CD4-positive, alpha-beta T cell (primary cell): ENCODE measurements around the gene POLE3. TPM values are rescaled to one million over a fixed set of nuclear protein-coding genes. Genes with fewer than 3 reads are reported as not detected.

Experiments
- ATAC-seq: fragments of 200-7000 bp; cut with Tn5 transposase; one replicate; pipeline ENCODE4 v1.10.0; 2022; ENCODE audit warnings: mild to moderate bottlenecking; ENCODE audit not compliant: poor library complexity
- CTCF ChIA-PET: fragments of 350-600 bp; sonication (Branson Sonifier 250); formaldehyde crosslinking; loops from one replicate; lab custom pipeline; 2021; ENCODE audit warnings: antibody characterized with exemption, inconsistent platforms; lab: Charles Lee
- POLR2A ChIA-PET: fragments of 350-600 bp; sonication (Branson Sonifier 250); formaldehyde crosslinking; loops from one replicate; lab custom pipeline; 2021; ENCODE audit warnings: antibody characterized with exemption, inconsistent platforms; lab: Charles Lee
- DNase-seq, 14 experiments: peaks; one replicate each; pipeline ENCODE4 v3.0.0-alpha.2; 2013 to 2020; ENCODE audit warnings: mixed read lengths in 2 of 14
- H3K27ac ChIP-seq, 2 donors: one replicate each; pipeline versions ENCODE4 v1.5.1 to v1.7.0; 2013; ENCODE audit warnings: low read length in 2 of 2, low read depth in 1 of 2, mild to moderate bottlenecking in 1 of 2
- H3K27me3 ChIP-seq, 2 experiments: 1 replicate in 1 of 2; 2 replicates in 1 of 2; pipeline versions ENCODE4 v1.6.1 to v1.7.0; 2013; ENCODE audit warnings: low read length in 2 of 2, control low read depth in 1 of 2, mild to moderate bottlenecking in 1 of 2, moderate library complexity in 1 of 2; ENCODE audit not compliant: insufficient read depth in 2 of 2, control insufficient read depth in 1 of 2
- H3K36me3 ChIP-seq: one replicate; pipeline ENCODE4 v1.6.1; 2013; ENCODE audit warnings: low read length, control low read depth; ENCODE audit not compliant: insufficient read depth
- H3K4me1 ChIP-seq: one replicate; pipeline ENCODE4 v1.6.1; 2013; ENCODE audit warnings: low read length, control low read depth; ENCODE audit not compliant: insufficient read depth
- H3K4me3 ChIP-seq: one replicate; pipeline ENCODE4 v1.5.1; 2013; ENCODE audit warnings: mild to moderate bottlenecking, low read length, moderate library complexity
- H3K9me3 ChIP-seq, 2 experiments: 1 replicate in 1 of 2; 2 replicates in 1 of 2; pipeline versions ENCODE4 v1.6.1 to v1.7.0; 2013; ENCODE audit warnings: low read length in 2 of 2, mild to moderate bottlenecking in 2 of 2, control low read depth in 1 of 2, moderate library complexity in 1 of 2; ENCODE audit not compliant: control insufficient read depth in 1 of 2, insufficient read depth in 1 of 2
- H3K27ac Mint-ChIP-seq: one replicate; pipeline ENCODE4 v1.8.0; 2020; ENCODE audit warnings: mixed read lengths
- H3K27me3 Mint-ChIP-seq: one replicate; pipeline ENCODE4 v1.8.0; 2021; ENCODE audit warnings: mixed read lengths
- H3K36me3 Mint-ChIP-seq: one replicate; pipeline ENCODE4 v1.8.0; 2021; ENCODE audit warnings: low read depth, mixed read lengths
- H3K4me1 Mint-ChIP-seq: one replicate; pipeline ENCODE4 v1.8.0; 2021; ENCODE audit warnings: low read depth, mixed read lengths
- H3K4me3 Mint-ChIP-seq: one replicate; pipeline ENCODE4 v1.8.0; 2020; ENCODE audit warnings: mild to moderate bottlenecking, mixed read lengths
- H3K9me3 Mint-ChIP-seq: one replicate; pipeline ENCODE4 v1.8.0; 2020; ENCODE audit warnings: mixed read lengths
- CTCF ChIP-seq: fragments of 200-600 bp; IDR thresholded peaks from one replicate; pipeline ENCODE4 v1.8.0; 2022; ENCODE audit warnings: antibody characterized with exemption, mild to moderate bottlenecking
- intact Hi-C, 2 experiments: fragments of 100-400 bp; cut with DNase I in 1 of 2; cut with micrococcal nuclease in 1 of 2; formaldehyde crosslinking; loops; one replicate each; pipeline versions ENCODE4 v1.15.1 to v1.9.0; 2023 to 2025; cut with DNase I, micrococcal nuclease
- total RNA-seq, 174 experiments: library from RNA in 2 of 174; stranded (reverse) in 2 of 174; gene quantifications; one replicate each; pipeline ENCODE4 v1.2.3 and lab custom pipeline; 2021 to 2026

Gene POLE3
- total RNA-seq, 2 experiments from 2014 or later = 63.6 to 64.9 TPM

GRCh38 chr9:113391917-113392316, 18.6 kb downstream of the POLE3 start:
- H3K36me3 Mint-ChIP-seq = peaks cover 68% of the 10 kb centered on the region
- ATAC-seq = no peak

DNA sequence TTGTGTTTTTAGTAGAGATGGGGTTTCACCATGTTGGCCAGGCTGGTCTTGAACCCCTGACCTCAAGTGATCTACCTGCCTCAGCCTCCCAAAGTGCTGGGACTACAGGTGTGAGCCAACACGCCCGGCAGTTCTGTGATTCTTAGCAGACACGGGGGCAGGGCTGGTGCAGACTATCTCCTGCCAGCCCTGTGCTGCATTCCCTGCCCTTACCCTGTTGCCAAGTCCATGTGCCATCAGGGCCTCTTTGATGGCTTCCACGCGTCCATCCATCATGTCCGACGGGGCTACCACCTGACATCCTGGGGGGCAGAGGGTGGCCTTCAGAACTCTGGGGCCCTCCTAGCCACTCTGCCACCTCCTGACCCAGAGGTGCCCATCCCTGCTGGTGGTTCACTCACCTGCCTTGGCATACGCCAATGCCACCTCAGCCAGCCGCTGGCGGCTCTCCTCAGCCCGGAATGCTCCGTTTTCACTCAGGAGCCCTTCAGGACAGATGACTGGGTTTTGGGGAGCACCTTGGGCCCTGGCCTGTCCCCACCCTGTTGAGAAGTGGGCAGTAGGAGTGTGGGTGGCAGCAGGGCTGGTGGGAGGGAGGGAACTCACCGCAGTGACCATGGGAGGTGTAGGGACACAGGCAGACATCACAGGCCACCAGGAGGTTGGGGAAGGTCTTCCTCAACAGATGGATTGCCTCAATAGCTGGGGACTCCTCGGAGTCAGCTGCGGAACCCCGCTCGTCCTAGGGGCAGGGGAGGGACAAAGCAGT, 20.1 kb downstream of the POLE3 start:
- CTCF ChIA-PET = no interaction called here

More at GRCh38 chr9:113391917-113392316, 18.6 kb downstream of the POLE3 start:
- POLR2A ChIA-PET = interaction anchor here (1.5 kb wide), 1 partner anchor 10 kb away, joined by 3 read pairs; no protein-coding TSS in a partner anchor
- H3K27ac Mint-ChIP-seq = no peak overlapping the region
- no peak for DNase-seq
- intact Hi-C loops = no loop called here
- H3K27me3 ChIP-seq = no peaks in the 10 kb centered on the region
- CTCF ChIA-PET = interaction anchor here (1.7 kb wide), 1 partner anchor 9 kb away, joined by 5 read pairs; the partner anchor contains the start of gene ALAD
- H3K9me3 ChIP-seq = no peaks in the 10 kb centered on the region
- H3K4me1 Mint-ChIP-seq = peaks cover 6% of the 10 kb centered on the region
- H3K9me3 Mint-ChIP-seq = no peaks in the 10 kb centered on the region
- H3K4me1 ChIP-seq = peaks cover under 1% of the 10 kb centered on the region
- no peak overlapping the region for H3K4me3 ChIP-seq
- no peaks in the 10 kb centered on the region for H3K27me3 Mint-ChIP-seq
- no peak overlapping the region for H3K4me3 Mint-ChIP-seq
- H3K27ac ChIP-seq = no peak overlapping the region
- H3K36me3 ChIP-seq = peaks cover 55% of the 10 kb centered on the region
- no peak for TF ChIP-seq CTCF

GRCh38 chr9:113389451-113389850, 21.0 kb downstream of the POLE3 start:
- no peak for TF ChIP-seq CTCF
- Mint-ChIP-seq H3K27me3 (no peaks in the 10 kb centered on the region), H3K4me1 (no peaks in the 10 kb centered on the region), H3K9me3 (no peaks in the 10 kb centered on the region), H3K36me3 (peaks cover 56% of the 10 kb centered on the region), H3K4me3 (no peak overlapping the region), H3K27ac (no peak overlapping the region)
- Histone ChIP-seq H3K9me3 (no peaks in the 10 kb centered on the region), H3K4me3 (no peak overlapping the region), H3K36me3 (peaks cover 52% of the 10 kb centered on the region), H3K4me1 (no peaks in the 10 kb centered on the region), H3K27me3 (no peaks in the 10 kb centered on the region), H3K27ac (no peak overlapping the region)
- intact Hi-C loops = no loop called here
- CTCF ChIA-PET = no interaction called here
- no peak for ATAC-seq
- DNase-seq = no peak
- POLR2A ChIA-PET = interaction anchor here (0.6 kb wide), 1 partner anchor 1018 kb away, joined by 3 read pairs; no protein-coding TSS in a partner anchor

More for the DNA sequence above, 20.1 kb downstream of the POLE3 start:
- H3K4me1 ChIP-seq = no peaks in the 10 kb centered on the region
- DNase-seq (no peak), ATAC-seq (no peak)
- no peaks in the 10 kb centered on the region for H3K9me3 ChIP-seq
- H3K27me3 ChIP-seq = no peaks in the 10 kb centered on the region
- POLR2A ChIA-PET = no interaction called here
- H3K9me3 Mint-ChIP-seq = no peaks in the 10 kb centered on the region
- no peak overlapping the region for H3K27ac Mint-ChIP-seq
- no peak for TF ChIP-seq CTCF
- H3K4me3 ChIP-seq = no peak overlapping the region
- H3K4me3 Mint-ChIP-seq = no peak overlapping the region
- H3K36me3 ChIP-seq = peaks cover 55% of the 10 kb centered on the region
- no peaks in the 10 kb centered on the region for H3K4me1 Mint-ChIP-seq
- intact Hi-C loops = no loop called here
- no peak overlapping the region for H3K27ac ChIP-seq
- H3K27me3 Mint-ChIP-seq = no peaks in the 10 kb centered on the region
- H3K36me3 Mint-ChIP-seq = peaks cover 65% of the 10 kb centered on the region
